HG03108 (cell line): ENCODE measurements around the gene KRTAP2-4.
"Not testable (repeated sequence)": the region's sequence is repeated elsewhere in the genome, so short reads cannot be mapped to it uniquely, and the experiment has no call there.

ENCODE experiments used
- ATAC-seq: cut with Tn5 transposase; IDR thresholded peaks from one replicate; pipeline ENCODE4 v1.9.1; 2021; ENCODE audit warnings: moderate library complexity; ENCODE audit not compliant: unreplicated experiment

The KRTAP2-4 gene

GRCh38 chr17:41040783-41041571 is 24.7 kb downstream of the KRTAP2-4 start, which contains the start of gene KRTAP1-1:
Gene KRTAP1-1, minus strand, starts transcription at chr17:41041450. Its CDS starts 53 bp downstream, at chr17:41041397.
- not testable (repeated sequence) for ATAC-seq

DNA sequence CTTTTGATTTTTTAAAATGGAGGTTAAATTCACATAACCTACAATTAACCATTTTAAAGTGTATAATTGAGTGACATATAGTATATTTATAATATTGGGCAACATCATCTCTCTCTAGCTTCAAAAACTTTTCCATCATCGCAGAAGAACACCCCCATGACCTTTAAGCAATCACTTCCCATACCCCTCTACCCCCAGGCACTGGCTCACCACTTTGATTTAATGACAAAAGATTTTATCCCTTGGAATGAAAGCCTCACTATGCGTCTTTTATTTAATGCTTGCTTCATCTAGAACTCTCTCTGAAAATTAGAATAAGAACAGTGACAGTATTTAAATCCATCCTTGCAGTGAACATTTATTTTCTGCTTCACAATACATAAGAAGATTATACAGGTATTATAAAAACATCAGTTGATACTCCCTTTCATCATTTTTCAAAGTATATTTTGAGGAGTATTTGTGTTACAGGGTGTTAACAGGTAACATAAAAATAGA is 27.8 kb downstream of the KRTAP2-4 start:
- no peak for ATAC-seq

DNA sequence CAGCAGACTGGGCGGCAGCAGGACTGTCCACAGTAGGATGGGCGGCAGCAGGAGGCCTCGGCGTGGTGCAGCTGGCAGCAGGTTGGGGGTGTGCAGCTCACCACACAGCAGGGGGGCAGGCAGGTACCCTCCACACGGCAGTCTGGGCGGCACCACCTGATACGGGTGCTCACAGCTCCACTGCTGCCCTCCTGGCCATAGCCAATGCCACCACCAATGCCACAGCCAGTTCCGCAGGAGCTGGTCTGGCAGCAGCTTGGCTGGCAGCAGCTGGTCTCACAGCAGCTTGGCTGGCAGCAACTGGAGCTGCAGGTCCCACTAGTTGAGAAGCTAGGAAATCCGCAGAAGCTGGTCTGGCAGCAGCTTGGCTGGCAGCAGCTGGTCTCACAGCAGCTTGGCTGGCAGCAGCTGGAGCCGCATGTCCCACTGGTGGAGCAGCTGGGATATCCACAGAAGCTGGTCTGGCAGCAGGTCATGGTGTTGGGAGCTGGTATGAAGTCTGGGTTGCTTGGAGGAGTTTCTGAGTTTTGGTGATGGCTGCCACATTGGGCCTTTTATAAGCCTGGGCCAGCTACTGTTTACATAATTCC is 31.2 kb downstream of the KRTAP2-4 start, which contains the start of gene KRTAP1-3:
TSS of gene KRTAP1-3 (minus strand) at position 529 of the 590 bp plus-strand sequence. CDS start at position 476, 53 bp downstream.
- not testable (repeated sequence) for ATAC-seq

GRCh38 chr17:41029633-41030245 is 35.9 kb downstream of the KRTAP2-4 start, which contains the start of gene KRTAP1-4:
Gene KRTAP1-4, minus strand, starts transcription at chr17:41030195. Its CDS starts 117 bp downstream, at chr17:41030078.
- ATAC-seq: no peak

- ATAC-seq: no peak
Measured at GRCh38 chr17:41026715-41027471, 38.8 kb downstream of the KRTAP2-4 start, which contains the start of gene KRTAP1-5. Gene KRTAP1-5, minus strand, starts transcription at chr17:41027208. Its CDS starts 53 bp downstream, at chr17:41027155.

DNA sequence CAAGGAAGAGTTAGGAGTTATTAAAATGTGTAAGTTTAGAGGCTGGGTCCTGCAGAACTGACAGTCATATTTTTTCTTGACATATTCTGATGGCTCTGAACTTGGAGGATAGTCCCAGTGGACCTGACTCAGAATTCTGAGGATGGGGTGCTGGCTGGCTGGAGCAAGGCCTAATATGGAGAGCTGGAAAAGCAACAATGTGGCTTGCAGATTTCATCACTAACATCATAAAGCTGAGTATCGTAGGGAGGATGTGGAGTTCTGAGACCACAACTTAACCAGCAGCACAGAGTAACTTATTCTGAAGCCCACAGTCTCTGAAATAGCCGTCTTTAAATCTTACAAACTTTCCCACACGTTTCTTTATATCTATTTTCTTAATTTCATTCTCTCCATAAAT is 41.0 kb downstream of the KRTAP2-4 start:
- no peak for ATAC-seq

- no peak for ATAC-seq
Measured at GRCh38 chr17:41020336-41020735, 45.3 kb downstream of the KRTAP2-4 start.

- no peak for ATAC-seq
Measured at GRCh38 chr17:41019415-41019814, 46.3 kb downstream of the KRTAP2-4 start.

DNA sequence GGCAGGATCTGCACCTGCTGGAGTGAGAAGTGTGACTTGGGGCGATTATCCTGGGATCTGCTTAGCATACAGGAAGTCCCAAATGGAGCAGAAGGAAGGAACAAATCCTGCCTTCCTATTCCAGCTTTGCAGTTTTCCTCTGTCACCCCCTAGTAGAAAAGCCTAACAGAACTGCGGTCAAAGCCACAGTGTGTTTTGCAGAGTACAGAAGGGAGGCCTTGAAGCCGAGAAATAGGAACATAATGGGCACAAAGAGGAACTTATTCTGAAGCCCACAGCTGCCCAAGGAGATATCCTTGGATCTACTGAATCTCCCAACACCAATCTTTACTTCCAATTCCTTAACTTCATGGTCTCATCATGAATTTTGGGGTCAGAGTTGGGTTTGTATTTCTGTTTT is 47.1 kb downstream of the KRTAP2-4 start:
- ATAC-seq: no peak

DNA sequence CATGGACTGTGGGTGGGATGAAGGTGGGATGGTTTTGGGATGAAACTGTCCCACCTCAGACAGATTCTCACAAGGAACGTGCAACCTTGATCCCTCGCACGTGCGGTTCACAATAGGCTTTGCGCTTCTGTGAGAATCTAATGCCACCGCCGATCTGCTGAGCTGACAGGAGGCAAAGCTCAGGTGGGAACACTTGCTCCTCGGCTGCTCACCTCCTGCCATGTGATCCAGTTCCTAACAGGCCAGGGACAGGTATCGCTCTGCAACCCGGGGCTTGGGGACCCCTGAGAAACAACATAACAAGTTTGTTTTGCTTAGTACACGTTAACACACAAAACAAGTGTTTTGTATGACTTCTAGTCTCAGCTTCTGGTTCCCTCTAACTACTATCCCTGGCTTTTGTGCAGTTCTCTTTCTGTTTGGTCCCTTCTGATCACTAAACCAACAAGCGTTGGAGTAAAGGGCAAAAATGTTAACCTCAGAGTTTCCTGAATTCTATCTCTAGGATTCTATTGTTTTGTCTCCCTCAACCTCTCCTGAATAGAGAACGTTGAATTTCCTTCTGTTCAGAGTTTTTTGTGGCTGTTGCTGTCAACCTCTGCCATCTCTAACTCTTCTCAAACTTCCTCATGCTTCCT is 49.0 kb downstream of the KRTAP2-4 start:
- ATAC-seq: no peak

DNA sequence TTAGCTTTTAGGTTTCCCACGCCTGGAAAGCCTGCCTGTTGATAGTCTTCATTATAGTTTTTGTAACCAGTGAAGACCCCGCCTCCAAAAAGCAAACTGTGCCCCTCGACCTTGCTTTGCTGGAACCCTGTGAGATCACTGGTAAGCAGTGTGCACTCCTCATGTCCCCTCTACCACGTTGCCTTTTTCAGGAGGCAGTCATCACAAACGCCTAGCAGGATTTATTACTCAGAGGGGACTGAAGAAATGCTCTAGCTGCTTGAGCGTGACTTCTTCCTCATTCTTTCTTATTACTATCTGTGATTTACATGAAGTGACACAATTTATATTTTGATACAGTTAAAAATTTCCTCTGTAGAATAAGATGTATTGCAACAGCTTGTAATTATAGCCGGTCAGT is 50.2 kb downstream of the KRTAP2-4 start:
- ATAC-seq: no peak
